SK-N-SH (cell line): ENCODE measurements around the gene PGA5. TPM values are rescaled to one million over a fixed set of nuclear protein-coding genes. Genes with fewer than 3 reads are reported as not detected.

Experiments
- CTCF ChIA-PET: fragments of 300-600, 350-600 bp; formaldehyde crosslinking; extraction: SDS; loops from one replicate; lab custom pipeline; 2021; lab: Yijun Ruan, JAX
- POLR2A ChIA-PET: fragments of 350-600 bp; sonication (Branson Sonifier 250); formaldehyde crosslinking; extraction: SDS; loops from one replicate; lab custom pipeline; 2020; ENCODE audit warnings: antibody characterized with exemption, inconsistent platforms; lab: Yijun Ruan, JAX
- DNase-seq: peaks from one replicate; pipeline ENCODE4 v3.0.0; 2012
- H2AFZ ChIP-seq: fragments of 200-600 bp; sonication (generic); 2 replicates; pipeline ENCODE4 v1.8.1; 2016; ENCODE audit warnings: antibody characterized with exemption, mild to moderate bottlenecking, low read depth
- H3F3A ChIP-seq: fragments of 200-600 bp; sonication (generic); replicated peaks from 2 replicates; pipeline ENCODE3; 2016; ENCODE audit warnings: antibody characterized with exemption, mild to moderate bottlenecking; ENCODE audit not compliant: insufficient read depth
- H3K27ac ChIP-seq, 2 experiments: fragments of 200-500 bp in 1 of 2; fragments of 200-600 bp in 1 of 2; sonication (Bioruptor generic) in 1 of 2; sonication (generic), shearing (Covaris generic) in 1 of 2; 2 replicates each; pipeline versions ENCODE4 v1.5.1 to v1.6.1; 2014 to 2016; ENCODE audit warnings: low read depth in 2 of 2, inconsistent platforms in 1 of 2, low read length in 1 of 2, mild to moderate bottlenecking in 1 of 2, mixed read lengths in 1 of 2
- H3K27me3 ChIP-seq: fragments of 200-600 bp; sonication (generic), shearing (Covaris generic); 2 replicates; pipeline ENCODE4 v1.6.1; 2016; ENCODE audit warnings: mixed run types; ENCODE audit not compliant: insufficient read depth
- H3K36me3 ChIP-seq, 2 experiments: fragments of 200-500 bp in 1 of 2; fragments of 200-600 bp in 1 of 2; sonication (Bioruptor generic) in 1 of 2; sonication (generic) in 1 of 2; replicated peaks in 1 of 2; 2 replicates each; pipeline versions ENCODE3 to v1.5.1; 2014 to 2016; ENCODE audit warnings: low read length in 1 of 2, mild to moderate bottlenecking in 1 of 2; ENCODE audit not compliant: insufficient read depth in 2 of 2, control insufficient read depth in 1 of 2
- H3K4me1 ChIP-seq, 2 experiments: fragments of 200-500 bp in 1 of 2; fragments of 200-600 bp in 1 of 2; sonication (Bioruptor generic) in 1 of 2; sonication (generic), shearing (Covaris generic) in 1 of 2; 2 replicates each; pipeline versions ENCODE4 v1.5.1 to v1.6.1; 2014 to 2016; ENCODE audit warnings: low read depth in 1 of 2, low read length in 1 of 2, mixed run types in 1 of 2; ENCODE audit not compliant: insufficient read depth in 2 of 2, control insufficient read depth in 1 of 2
- H3K4me2 ChIP-seq: fragments of 200-600 bp; sonication (generic), shearing (Covaris generic); 2 replicates; pipeline ENCODE4 v1.6.1; 2017; ENCODE audit warnings: mixed run types
- H3K4me3 ChIP-seq, 2 experiments: fragments of 200-500 bp in 1 of 2; fragments of 200-600 bp in 1 of 2; sonication (Bioruptor generic) in 1 of 2; sonication (generic), shearing (Covaris generic) in 1 of 2; 2 replicates each; pipeline versions ENCODE4 v1.5.1 to v1.8.1; 2014 to 2016; ENCODE audit warnings: low read depth in 2 of 2, inconsistent platforms in 1 of 2, low read length in 1 of 2, mild to moderate bottlenecking in 1 of 2, mixed read lengths in 1 of 2, moderate library complexity in 1 of 2
- H3K79me2 ChIP-seq: fragments of 200-600 bp; sonication (generic); 2 replicates; pipeline ENCODE4 v1.8.1; 2017; ENCODE audit warnings: mild to moderate bottlenecking; ENCODE audit not compliant: insufficient read depth
- H3K9ac ChIP-seq: fragments of 200-600 bp; sonication (generic); 2 replicates; pipeline ENCODE4 v1.6.1; 2017; ENCODE audit warnings: mixed run types
- H3K9me2 ChIP-seq: fragments of 200-600 bp; sonication (generic); 2 replicates; pipeline ENCODE4 v1.6.1; 2017; ENCODE audit warnings: mixed run types
- H3K9me3 ChIP-seq: fragments of 200-600 bp; sonication (generic); 2 replicates; pipeline ENCODE4 v1.6.1; 2017; ENCODE audit warnings: mixed run types, mild to moderate bottlenecking, moderate library complexity
- H4K20me1 ChIP-seq: fragments of 200-600 bp; sonication (generic); 2 replicates; pipeline ENCODE4 v1.6.1; 2017; ENCODE audit warnings: mild to moderate bottlenecking, mixed run types; ENCODE audit not compliant: insufficient read depth
- CHD2 ChIP-seq: fragments of 150-350 bp; IDR thresholded peaks from 2 replicates; pipeline ENCODE4 v1.6.1; 2018; ENCODE audit warnings: low read length; ENCODE audit not compliant: partially characterized antibody
- CTCF ChIP-seq: fragments of 200-600 bp; sonication (generic); IDR thresholded peaks from 2 replicates; pipeline ENCODE4 v1.6.1; 2017; ENCODE audit warnings: antibody characterized with exemption, mild to moderate bottlenecking, moderate library complexity
- EP300 ChIP-seq, 2 experiments: IDR thresholded peaks; 2 replicates each; pipeline versions ENCODE4 v1.4.0 to v1.6.1; 2012; ENCODE audit warnings: borderline replicate concordance in 1 of 2, low read depth in 1 of 2, low read length in 1 of 2
- FOSL2 ChIP-seq: IDR thresholded peaks from 2 replicates; pipeline ENCODE4 v1.4.0; 2012; ENCODE audit warnings: low read depth, mild to moderate bottlenecking, moderate library complexity, borderline replicate concordance
- FOXM1 ChIP-seq: IDR thresholded peaks from 2 replicates; pipeline ENCODE4 v1.4.0; 2012; ENCODE audit warnings: low read depth, mild to moderate bottlenecking
- GABPA ChIP-seq: IDR thresholded peaks from 2 replicates; pipeline ENCODE4 v1.4.0; 2012; ENCODE audit warnings: low read depth, mild to moderate bottlenecking
- IRF3 ChIP-seq: fragments of 150-350 bp; IDR thresholded peaks from 2 replicates; pipeline ENCODE4 v1.6.1; 2016; ENCODE audit warnings: mild to moderate bottlenecking, low read depth, low read length
- NFIC ChIP-seq: IDR thresholded peaks from 2 replicates; pipeline ENCODE4 v1.4.0; 2012; ENCODE audit warnings: borderline replicate concordance
- PBX3 ChIP-seq: IDR thresholded peaks from 2 replicates; pipeline ENCODE4; 2012
- RAD21 ChIP-seq: IDR thresholded peaks from 2 replicates; pipeline ENCODE4 v1.6.1; 2012; ENCODE audit warnings: mild to moderate bottlenecking, low read length
- RCOR1 ChIP-seq: fragments of 150-350 bp; IDR thresholded peaks from 2 replicates; pipeline ENCODE4 v1.6.1; 2017; ENCODE audit warnings: antibody characterized with exemption, low read length
- SMC3 ChIP-seq: IDR thresholded peaks from 2 replicates; pipeline ENCODE4 v1.6.1; 2012; ENCODE audit warnings: low read depth, low read length, improper control_type of control experiment
- TCF12 ChIP-seq: IDR thresholded peaks from 2 replicates; pipeline ENCODE4 v1.4.0; 2012
- TEAD4 ChIP-seq: IDR thresholded peaks from 2 replicates; pipeline ENCODE4 v1.4.0; 2012; ENCODE audit warnings: mild to moderate bottlenecking, borderline replicate concordance; ENCODE audit not compliant: insufficient read depth
- USF2 ChIP-seq: fragments of 150-350 bp; IDR thresholded peaks from 2 replicates; pipeline ENCODE4 v1.6.1; 2017; ENCODE audit warnings: antibody characterized with exemption, low read length, low read depth, borderline replicate concordance
- YY1 ChIP-seq: IDR thresholded peaks from 2 replicates; pipeline ENCODE4 v1.4.0; 2012; ENCODE audit warnings: low read depth, mild to moderate bottlenecking
- ZBTB33 ChIP-seq: IDR thresholded peaks from 2 replicates; pipeline ENCODE4 v1.4.0; 2012; ENCODE audit warnings: low read depth, borderline replicate concordance
- WGBS: methylation state at CpG from one replicate; pipeline ENCODE4 v1.1.6; 2017; ENCODE audit warnings: low lambda C conversion rate; 5-methylcytosine and 5-hydroxymethylcytosine counted together
- polyA plus RNA-seq, 3 experiments: library from polyadenylated mRNA; depleted of rRNA; stranded (reverse); fragments of >200 nt; gene quantifications; 2 replicates each; pipeline ENCODE4 v1.2.3, GENCODE V29; 2012

Gene PGA5
- polyA plus RNA-seq, 1 of the 3 experiments (the other 2 are of a cell fraction), result not detected

- ChIA-PET POLR2A (no interaction called here), CTCF (interaction anchor here (1.0 to 1.9 kb wide), 3 partner anchors 11 to 364 kb away, joined by 3 to 5 read pairs (median 3); no protein-coding TSS in a partner anchor)
- H3K9ac ChIP-seq, result no peak overlapping the region
- no peak overlapping the region for H2AFZ ChIP-seq
- peaks cover 6% of the 10 kb centered on the region; the same call in 1 of the 2 replicates for H3K27me3 ChIP-seq
- H3K9me3 ChIP-seq, result no peaks in the 10 kb centered on the region
- no peak for TF ChIP-seq IRF3
- no peak for TF ChIP-seq GABPA
- no peak for TF ChIP-seq USF2
- TF ChIP-seq CTCF, result no peak
- TF ChIP-seq FOXM1, result no peak
- no peak for TF ChIP-seq RCOR1
- no peak for TF ChIP-seq NFIC
- TF ChIP-seq TEAD4, result no peak
- no peak for TF ChIP-seq YY1
- TF ChIP-seq FOSL2, result no peak
- TF ChIP-seq RAD21, result no peak
- no peak for TF ChIP-seq TCF12
- no peak for TF ChIP-seq EP300 (IDR thresholded peaks at IDR 0.05; ENCODE audit: borderline replicate concordance in 1 of 2, low read depth in 1 of 2, low read length in 1 of 2)
- no peaks in the 10 kb centered on the region for H3K79me2 ChIP-seq
- no peaks in the 10 kb centered on the region for H4K20me1 ChIP-seq
- no peaks in the 10 kb centered on the region for H3K4me1 ChIP-seq
- H3K4me2 ChIP-seq, result no peak overlapping the region
- H3K9me2 ChIP-seq, result no peaks in the 10 kb centered on the region
- no peak overlapping the region for H3K27ac ChIP-seq
- H3K4me3 ChIP-seq, result no peak overlapping the region
- no peak for DNase-seq
- H3F3A ChIP-seq, result no peaks in the 10 kb centered on the region
- WGBS, result 61% methylated on average over 7 of the region's 12 CpGs
- no peaks in the 10 kb centered on the region for H3K36me3 ChIP-seq
These were observed 46.8 kb upstream of the PGA5 start for GRCh38 chr11:61194169-61194671.

GRCh38 chr11:61194981-61195695, 45.8 kb upstream of the PGA5 start:
- Histone ChIP-seq H3K4me3 (no peak overlapping the region), H3K27me3 (peaks cover 6% of the 10 kb centered on the region; the same call in 1 of the 2 replicates), H3K9ac (no peak overlapping the region), H4K20me1 (no peaks in the 10 kb centered on the region), H3K27ac (no peak overlapping the region), H3K9me3 (no peaks in the 10 kb centered on the region), H3K9me2 (no peaks in the 10 kb centered on the region), H2AFZ (no peak overlapping the region), H3K4me1 (no peaks in the 10 kb centered on the region), H3K36me3 (no peaks in the 10 kb centered on the region), H3K4me2 (no peak overlapping the region), H3K79me2 (no peaks in the 10 kb centered on the region), H3F3A (no peaks in the 10 kb centered on the region)
- TF ChIP-seq SMC3 (no peak), TCF12 (no peak), GABPA (no peak), CHD2 (no peak), PBX3 (no peak), ZBTB33 (no peak), YY1 (no peak)
- POLR2A ChIA-PET, result no interaction called here
- WGBS, result 47% methylated on average over 5 of the region's 7 CpGs
- CTCF ChIA-PET, result interaction anchor here (1.0 to 4.4 kb wide), 2 partner anchors 8 to 66 kb away, joined by 3 to 19 read pairs; no protein-coding TSS in a partner anchor
- no peak for DNase-seq
